ENCODE results near the gene LLGL1. TPM values are rescaled to one million over a fixed set of nuclear protein-coding genes. Genes with fewer than 3 reads are reported as not detected.

The LLGL1 gene
- total RNA-seq, 1 donor from 2014 or later: 70.5 TPM

DNA sequence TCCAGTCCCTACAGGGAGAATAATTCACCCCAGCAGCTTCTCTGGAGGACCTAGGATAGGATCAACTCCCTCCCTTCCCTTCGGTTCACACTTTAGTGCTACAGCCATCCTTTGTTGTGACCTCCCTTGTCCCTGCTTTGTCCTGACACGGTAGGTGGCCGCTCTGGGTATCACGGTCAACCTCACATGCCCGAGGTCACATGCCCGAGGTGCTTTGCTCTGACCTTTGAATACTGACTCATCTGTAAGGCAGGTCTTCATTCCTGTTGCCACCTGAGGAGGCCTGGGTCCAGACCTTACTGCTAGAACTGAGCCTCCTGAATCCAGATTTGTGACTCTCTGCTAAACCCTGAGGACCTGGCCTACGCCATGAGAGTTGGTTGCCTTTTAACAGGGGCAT, 22.1 kb upstream of the LLGL1 start:
- no peaks in the 10 kb centered on the region for H3K4me1 ChIP-seq
- no peaks in the 10 kb centered on the region for H3K36me3 ChIP-seq
- no peak for TF ChIP-seq EZH2 (IDR thresholded peaks at IDR 0.05)
- TF ChIP-seq EZH2phosphoT487 (IDR thresholded peaks at IDR 0.05): no peak
- TF ChIP-seq CTCF (IDR thresholded peaks at IDR 0.05): no peak
- H3K27ac ChIP-seq: no peak overlapping the region
- H3K4me2 ChIP-seq: no peak overlapping the region
- H3K27me3 Mint-ChIP-seq (ENCODE audit: insufficient read depth, low read depth): peaks cover 4% of the 10 kb centered on the region
- H4K20me1 ChIP-seq (ENCODE audit: low read depth): peaks cover 83% of the 10 kb centered on the region
- H3F3A ChIP-seq (ENCODE audit: low read depth): no peaks in the 10 kb centered on the region
- peaks cover 59% of the 10 kb centered on the region for H3K79me2 ChIP-seq (ENCODE audit: low read depth)
- H2AFZ ChIP-seq (replicated peaks): no peak overlapping the region
- H3K4me1 Mint-ChIP-seq: peaks cover 7% of the 10 kb centered on the region
- H3K27ac Mint-ChIP-seq: no peak overlapping the region
- no peaks in the 10 kb centered on the region for H3K9me3 ChIP-seq (ENCODE audit: low read depth)
- H3K27me3 ChIP-seq: no peaks in the 10 kb centered on the region
- no peak for DNase-seq (ENCODE audit: low spot score)
- no peak overlapping the region for H3K4me3 Mint-ChIP-seq
- H3K4me3 ChIP-seq: no peak overlapping the region
- H3K36me3 Mint-ChIP-seq: peaks cover 35% of the 10 kb centered on the region
- H3K9ac ChIP-seq: no peak overlapping the region
- H3K9me3 Mint-ChIP-seq: no peaks in the 10 kb centered on the region

- Histone ChIP-seq H4K20me1 (ENCODE audit: low read depth) (peaks cover 57% of the 10 kb centered on the region), H3K9me3 (ENCODE audit: low read depth) (no peaks in the 10 kb centered on the region), H3K4me3 (no peak overlapping the region), H3K27ac (no peak overlapping the region), H2AFZ (replicated peaks) (no peak overlapping the region), H3F3A (ENCODE audit: low read depth) (no peaks in the 10 kb centered on the region), H3K27me3 (no peaks in the 10 kb centered on the region), H3K36me3 (no peaks in the 10 kb centered on the region), H3K9ac (no peak overlapping the region), H3K79me2 (ENCODE audit: low read depth) (peaks cover 34% of the 10 kb centered on the region), H3K4me2 (no peak overlapping the region), H3K4me1 (no peaks in the 10 kb centered on the region)
- H3K4me3 Mint-ChIP-seq: no peak overlapping the region
- no peaks in the 10 kb centered on the region for H3K9me3 Mint-ChIP-seq
- no peak for DNase-seq (ENCODE audit: low spot score)
- no peak for TF ChIP-seq EZH2phosphoT487 (IDR thresholded peaks at IDR 0.05)
- H3K4me1 Mint-ChIP-seq: peaks cover 4% of the 10 kb centered on the region
- H3K27me3 Mint-ChIP-seq (ENCODE audit: insufficient read depth, low read depth): peaks cover 6% of the 10 kb centered on the region
- peak overlapping the region; percentile 4 for H3K27ac Mint-ChIP-seq
- H3K36me3 Mint-ChIP-seq: peaks cover 31% of the 10 kb centered on the region
Measured at GRCh38 chr17:18205861-18206260, 19.6 kb upstream of the LLGL1 start.

- TF ChIP-seq CTCF (IDR thresholded peaks at IDR 0.05) (no peak), EZH2 (IDR thresholded peaks at IDR 0.05) (no peak), EZH2phosphoT487 (IDR thresholded peaks at IDR 0.05) (no peak)
- Histone ChIP-seq H3K36me3 (no peaks in the 10 kb centered on the region), H3F3A (ENCODE audit: low read depth) (no peaks in the 10 kb centered on the region), H3K9ac (no peak overlapping the region), H2AFZ (replicated peaks) (no peak overlapping the region), H3K4me1 (no peaks in the 10 kb centered on the region), H3K9me3 (ENCODE audit: low read depth) (no peaks in the 10 kb centered on the region), H3K79me2 (ENCODE audit: low read depth) (peaks cover 23% of the 10 kb centered on the region), H3K27ac (no peak overlapping the region), H3K4me3 (no peak overlapping the region), H4K20me1 (ENCODE audit: low read depth) (peaks cover 48% of the 10 kb centered on the region), H3K27me3 (no peaks in the 10 kb centered on the region), H3K4me2 (no peak overlapping the region)
- Mint-ChIP-seq H3K4me1 (no peaks in the 10 kb centered on the region), H3K27ac (no peak overlapping the region), H3K27me3 (ENCODE audit: insufficient read depth, low read depth) (peaks cover 2% of the 10 kb centered on the region), H3K9me3 (no peaks in the 10 kb centered on the region), H3K36me3 (peaks cover 26% of the 10 kb centered on the region), H3K4me3 (no peak overlapping the region)
- no peak for DNase-seq (ENCODE audit: low spot score)
Measured at GRCh38 chr17:18206962-18207361, 18.5 kb upstream of the LLGL1 start.

DNA sequence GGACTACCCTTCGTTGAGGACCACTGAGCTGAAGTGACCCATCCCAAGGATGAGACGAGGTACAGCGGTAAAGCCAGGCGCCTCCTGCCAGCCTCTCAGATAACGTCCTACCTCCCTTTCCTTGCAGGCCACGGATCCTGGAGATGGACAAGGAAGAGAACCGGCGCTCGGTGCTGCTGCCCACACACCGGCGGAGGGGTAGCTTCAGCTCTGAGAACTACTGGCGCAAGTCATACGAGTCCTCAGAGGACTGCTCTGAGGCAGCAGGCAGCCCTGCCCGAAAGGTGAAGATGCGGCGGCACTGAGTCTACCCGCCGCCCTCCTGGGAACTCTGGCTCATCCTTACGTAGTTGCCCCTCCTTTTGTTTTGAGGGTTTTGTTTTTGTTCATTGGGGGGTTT, 17.3 kb upstream of the LLGL1 start:
- Histone ChIP-seq H3K4me1 (no peaks in the 10 kb centered on the region), H4K20me1 (ENCODE audit: low read depth) (peaks cover 38% of the 10 kb centered on the region), H3K4me2 (no peak overlapping the region), H2AFZ (replicated peaks) (no peak overlapping the region), H3K9ac (no peak overlapping the region), H3K79me2 (ENCODE audit: low read depth) (peaks cover 13% of the 10 kb centered on the region), H3F3A (ENCODE audit: low read depth) (no peaks in the 10 kb centered on the region), H3K27ac (no peak overlapping the region), H3K36me3 (no peaks in the 10 kb centered on the region), H3K4me3 (no peak overlapping the region), H3K27me3 (no peaks in the 10 kb centered on the region), H3K9me3 (ENCODE audit: low read depth) (no peaks in the 10 kb centered on the region)
- Mint-ChIP-seq H3K4me1 (no peaks in the 10 kb centered on the region), H3K9me3 (no peaks in the 10 kb centered on the region), H3K4me3 (no peak overlapping the region), H3K27ac (no peak overlapping the region), H3K36me3 (peaks cover 26% of the 10 kb centered on the region), H3K27me3 (ENCODE audit: insufficient read depth, low read depth) (peaks cover 2% of the 10 kb centered on the region)
- no peak for TF ChIP-seq EZH2 (IDR thresholded peaks at IDR 0.05)
- no peak for TF ChIP-seq EZH2phosphoT487 (IDR thresholded peaks at IDR 0.05)
- no peak for TF ChIP-seq CTCF (IDR thresholded peaks at IDR 0.05)
- DNase-seq (ENCODE audit: low spot score): no peak
